Activated CD4-positive, alpha-beta T cell treated with anti-CD3 and anti-CD28 coated beads for 1 hour (primary cell): ENCODE measurements around the gene MYOM3.
"Not testable (repeated sequence)": the region's sequence is repeated elsewhere in the genome, so short reads cannot be mapped to it uniquely, and the experiment has no call there.

Source experiments
- DNase-seq: peaks from one replicate; pipeline ENCODE4 v3.0.0-alpha.2; 2020

Gene MYOM3

DNA sequence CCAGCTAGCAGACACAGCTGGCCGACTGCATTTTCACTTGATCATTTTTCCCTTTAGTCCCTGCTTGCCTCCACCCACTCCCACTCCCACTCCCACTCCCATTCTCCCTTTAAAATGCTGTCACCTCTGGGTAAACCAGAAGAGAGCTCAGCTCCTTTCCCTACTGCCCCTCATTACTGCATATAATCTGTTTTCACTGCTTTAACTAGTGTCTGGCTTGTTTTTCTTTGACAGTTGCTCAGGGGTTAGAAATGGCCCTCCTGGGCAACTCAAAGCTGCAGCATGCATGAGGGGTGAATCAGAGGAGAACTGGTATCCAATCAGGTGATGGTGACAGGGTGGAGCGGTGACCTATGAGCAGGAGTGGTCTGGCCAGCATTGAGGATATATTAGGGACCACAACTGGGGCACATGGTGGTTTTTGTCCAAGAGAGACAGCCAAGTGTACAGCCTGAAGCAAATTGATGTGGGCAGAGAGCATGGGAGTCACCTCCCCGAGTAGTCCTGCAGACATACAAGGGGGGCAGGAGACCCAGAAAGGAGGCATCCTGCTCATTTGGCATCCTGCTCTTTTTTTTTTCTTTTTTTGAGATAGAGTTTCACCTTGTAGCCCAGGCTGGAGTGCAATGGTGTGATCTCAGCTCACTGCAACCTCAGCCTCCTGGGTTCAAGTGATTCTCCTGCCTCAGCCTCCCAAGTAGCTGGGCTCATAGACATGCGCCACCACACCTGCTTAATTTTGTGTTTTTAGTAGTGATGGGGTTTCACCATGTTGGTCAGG, 89.2 kb downstream of the MYOM3 start:
- DNase-seq: no peak

DNA sequence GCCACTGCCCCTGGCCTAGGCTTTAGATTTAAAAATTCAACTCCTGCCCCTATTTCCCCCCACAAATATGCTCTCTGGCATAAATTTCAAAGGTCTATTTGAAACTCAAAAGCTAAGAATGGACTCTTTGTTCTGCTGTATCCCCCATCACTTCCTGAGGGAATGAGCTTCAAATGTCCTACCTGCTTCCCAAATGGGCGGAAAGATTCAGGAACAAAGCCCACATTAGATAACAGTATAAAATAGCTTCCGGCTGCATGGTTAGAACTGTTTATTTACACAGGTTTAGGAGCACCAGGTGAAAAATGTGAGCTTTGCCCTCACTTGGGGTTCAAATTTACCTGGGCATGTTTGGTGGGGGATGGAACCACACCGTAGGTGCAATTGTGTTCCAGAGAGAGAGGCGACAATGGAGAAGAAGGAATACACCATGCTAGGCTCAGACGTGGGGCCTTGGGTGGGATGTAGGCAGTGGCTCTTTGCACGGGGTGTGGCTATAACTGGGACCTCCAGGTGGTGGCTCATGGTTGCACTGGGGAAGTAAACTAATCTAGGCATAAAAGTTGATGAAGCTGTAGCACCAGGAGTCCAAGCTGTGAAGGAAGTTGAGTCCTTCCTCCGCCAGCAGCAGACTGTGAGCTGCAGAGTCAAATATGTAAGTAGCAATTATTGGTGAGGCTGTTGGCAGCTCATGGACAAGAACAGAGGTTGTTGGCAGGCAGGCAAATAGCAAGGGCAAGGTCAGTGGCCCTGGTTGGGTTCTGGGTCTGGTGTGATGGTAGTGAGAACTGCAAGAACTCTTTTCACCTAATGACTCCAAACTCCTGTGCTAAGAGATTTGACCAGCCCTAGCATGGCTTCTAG, 90.3 kb downstream of the MYOM3 start:
- DNase-seq: no peak

DNA sequence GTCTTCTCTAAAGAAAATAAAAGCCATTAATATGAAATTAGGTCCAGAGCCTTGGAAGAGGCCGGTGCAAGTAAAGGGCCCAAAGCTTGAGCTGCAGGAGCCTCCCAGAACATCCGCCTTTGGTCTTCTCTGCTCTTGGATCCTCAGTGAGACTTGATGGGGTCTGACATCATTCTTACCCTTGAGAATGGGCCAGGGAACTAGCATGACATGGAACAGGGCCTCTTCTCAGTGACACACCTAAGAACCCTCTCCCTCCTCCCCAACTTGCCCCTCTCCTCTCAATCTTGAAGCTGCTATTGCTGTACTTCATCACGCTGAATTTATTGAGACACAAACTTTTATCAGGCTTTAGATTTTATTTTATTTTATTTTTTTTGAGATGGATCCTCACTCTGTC, 91.5 kb downstream of the MYOM3 start:
- DNase-seq: no peak

DNA sequence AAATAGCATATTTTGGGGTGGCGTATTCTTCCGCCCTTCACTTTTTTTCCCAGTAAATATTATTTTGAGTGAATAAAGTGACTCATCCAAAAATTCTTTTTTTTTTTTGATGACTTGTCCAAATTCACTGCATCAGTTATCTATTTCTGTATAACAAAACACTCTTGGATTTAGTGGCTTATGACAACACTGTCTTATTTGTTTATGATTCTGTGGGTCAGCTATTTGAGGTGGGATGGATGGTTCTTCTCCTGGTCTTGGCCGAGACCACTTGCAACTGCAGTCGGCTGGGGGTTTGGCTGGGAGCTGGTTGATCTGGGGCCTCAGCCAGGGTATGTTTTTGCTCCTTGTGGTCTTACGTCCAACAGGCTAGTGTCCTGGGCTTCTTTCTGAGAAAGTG, 91.9 kb downstream of the MYOM3 start:
- no peak for DNase-seq

DNA sequence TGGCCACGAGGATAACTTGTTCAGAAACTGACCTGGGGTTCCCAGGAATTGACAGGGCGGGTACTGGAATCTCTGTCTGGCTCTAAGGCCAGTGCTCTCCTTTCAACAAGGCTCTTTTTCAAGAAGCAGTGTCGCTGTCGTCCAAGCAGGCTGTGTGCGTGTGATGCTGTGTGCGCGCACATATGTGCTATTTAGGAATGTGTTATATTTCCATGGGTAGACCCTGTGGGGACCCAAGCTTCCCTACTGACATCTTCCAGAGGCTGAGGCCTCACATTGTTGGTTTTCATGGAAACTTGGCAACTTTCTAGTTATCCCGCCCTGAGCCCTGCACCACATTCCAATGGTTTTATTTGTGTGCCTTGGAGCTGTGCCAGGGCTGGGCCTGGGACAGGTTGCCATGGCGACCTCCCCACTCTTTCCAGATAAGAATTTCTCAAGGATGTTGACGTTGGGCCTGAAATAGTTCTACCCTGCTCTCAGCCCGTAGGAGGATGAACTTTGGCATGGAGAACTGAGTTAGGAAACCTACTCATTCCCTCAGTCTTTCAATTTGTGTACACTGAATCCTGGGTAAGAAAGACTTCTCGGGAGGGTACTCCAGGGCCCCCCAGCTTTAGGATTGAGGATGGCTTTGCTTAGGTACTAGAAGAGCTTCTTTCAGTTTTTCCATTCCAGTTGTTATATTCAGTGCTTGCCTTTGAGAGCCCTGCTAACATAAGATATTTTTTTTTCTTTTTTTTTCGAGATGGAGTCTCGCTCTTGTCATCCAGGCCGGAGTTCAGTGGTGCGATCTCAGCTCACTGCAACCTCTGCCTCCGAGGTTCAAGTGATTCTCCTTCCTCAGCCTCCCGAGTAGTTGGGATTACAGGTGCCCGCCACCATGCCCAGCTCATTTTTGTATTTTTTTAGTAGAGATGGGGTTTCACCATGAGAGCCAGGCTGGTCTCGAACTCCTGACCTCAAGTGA, 93.0 kb downstream of the MYOM3 start:
- DNase-seq: no peak

DNA sequence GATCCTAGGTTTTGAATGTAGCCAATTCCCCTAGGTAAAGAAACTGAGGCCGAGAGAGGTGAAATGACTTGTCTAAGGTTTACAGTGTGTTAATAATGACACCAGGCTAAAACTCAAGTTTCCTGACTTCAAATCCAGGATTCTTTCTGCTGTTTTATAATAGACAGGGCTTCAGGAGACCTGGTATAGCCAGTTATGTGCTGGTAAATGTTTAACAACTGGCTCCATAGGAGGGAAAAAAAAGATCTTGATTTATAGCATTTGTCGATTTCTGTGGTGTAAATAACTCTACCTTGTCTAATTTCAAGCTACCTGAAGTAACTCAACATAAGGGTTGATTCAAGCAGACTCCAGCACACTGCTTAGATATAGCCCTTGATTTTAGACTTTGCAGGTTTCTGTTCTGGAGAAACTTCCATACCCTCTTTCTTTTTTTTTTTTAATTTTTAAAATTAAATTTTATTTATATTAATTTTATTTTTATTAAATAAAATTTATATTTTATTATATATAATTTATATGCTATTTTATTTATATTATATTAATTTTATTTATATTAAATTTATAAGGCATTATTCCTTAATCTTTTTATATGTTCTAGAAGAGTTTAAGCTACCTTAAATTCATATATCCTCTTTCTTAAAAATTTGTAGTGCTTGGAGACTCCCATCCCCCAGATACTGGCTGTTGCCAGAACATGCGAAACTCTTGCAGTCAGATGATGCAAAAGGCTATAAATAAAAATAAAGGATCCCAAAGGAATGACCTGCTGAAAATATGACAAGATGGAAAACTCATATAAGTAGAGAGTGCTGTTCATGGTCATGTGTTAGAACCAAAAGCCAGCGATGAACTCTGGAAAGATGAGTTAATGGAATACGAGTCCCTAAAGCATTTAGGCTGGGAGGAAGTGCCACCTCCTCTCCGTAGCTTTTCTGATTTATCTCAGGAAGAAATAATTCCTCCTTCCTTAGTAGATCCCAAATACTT, 96.4 kb downstream of the MYOM3 start:
- no peak for DNase-seq

DNA sequence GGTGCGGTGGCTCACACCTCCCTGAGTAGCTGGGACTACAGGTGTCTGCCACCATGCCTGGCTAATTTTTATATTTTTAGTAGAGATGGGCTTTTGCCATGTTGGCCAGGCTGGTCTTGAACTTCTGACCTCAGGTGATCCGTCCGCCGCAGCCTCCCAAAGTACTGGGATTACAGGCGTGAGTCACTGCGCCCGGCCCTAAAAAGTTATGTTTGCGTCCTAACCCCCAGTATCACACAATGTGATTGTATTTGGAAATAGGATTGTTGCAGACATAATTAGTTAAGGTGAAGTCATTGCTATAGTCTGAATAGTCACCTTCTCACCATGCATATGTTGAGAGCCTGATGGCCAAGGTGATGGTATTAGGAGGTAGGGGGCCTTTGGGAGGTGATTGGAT, 99.1 kb downstream of the MYOM3 start:
- DNase-seq: not testable (repeated sequence)

DNA sequence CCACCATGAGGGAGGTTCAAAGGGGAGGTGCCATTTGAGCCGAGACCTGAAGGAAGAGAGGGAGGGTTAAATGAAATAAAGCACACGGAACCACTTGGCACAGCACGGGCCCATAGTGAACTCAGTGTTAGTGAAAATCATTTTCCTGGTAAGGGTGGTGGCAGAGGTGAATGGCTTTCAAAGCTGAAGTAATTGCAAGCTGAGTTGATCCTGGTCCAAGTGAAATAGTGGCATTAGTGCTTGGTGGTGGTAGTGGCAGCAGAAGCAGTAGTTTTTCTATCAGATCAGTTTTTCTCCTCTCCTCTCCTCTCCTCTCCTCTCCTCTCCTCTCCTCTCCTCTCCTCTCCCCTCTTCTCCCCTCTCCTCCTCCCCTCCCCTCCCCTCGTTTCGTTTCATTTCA, 101.3 kb downstream of the MYOM3 start:
- no peak for DNase-seq

DNA sequence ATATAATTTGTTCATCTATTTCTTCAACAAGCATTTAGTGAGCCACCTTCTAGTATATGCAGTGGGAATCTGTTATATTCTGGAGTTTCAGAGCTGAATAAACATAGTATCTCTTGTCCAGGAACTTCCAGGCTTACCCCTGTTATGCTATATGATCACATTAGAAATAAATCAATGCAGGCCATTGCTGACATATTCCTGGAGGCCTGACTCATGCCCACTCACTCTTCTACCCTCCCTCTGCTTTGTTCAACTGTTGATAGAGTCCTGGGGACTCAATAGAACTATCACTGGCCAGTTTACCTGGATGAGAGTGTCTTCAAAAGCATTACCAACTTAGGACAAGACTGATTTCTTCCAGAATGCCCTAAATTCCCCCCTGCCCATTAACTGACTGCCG, 102.5 kb downstream of the MYOM3 start:
- DNase-seq: no peak

DNA sequence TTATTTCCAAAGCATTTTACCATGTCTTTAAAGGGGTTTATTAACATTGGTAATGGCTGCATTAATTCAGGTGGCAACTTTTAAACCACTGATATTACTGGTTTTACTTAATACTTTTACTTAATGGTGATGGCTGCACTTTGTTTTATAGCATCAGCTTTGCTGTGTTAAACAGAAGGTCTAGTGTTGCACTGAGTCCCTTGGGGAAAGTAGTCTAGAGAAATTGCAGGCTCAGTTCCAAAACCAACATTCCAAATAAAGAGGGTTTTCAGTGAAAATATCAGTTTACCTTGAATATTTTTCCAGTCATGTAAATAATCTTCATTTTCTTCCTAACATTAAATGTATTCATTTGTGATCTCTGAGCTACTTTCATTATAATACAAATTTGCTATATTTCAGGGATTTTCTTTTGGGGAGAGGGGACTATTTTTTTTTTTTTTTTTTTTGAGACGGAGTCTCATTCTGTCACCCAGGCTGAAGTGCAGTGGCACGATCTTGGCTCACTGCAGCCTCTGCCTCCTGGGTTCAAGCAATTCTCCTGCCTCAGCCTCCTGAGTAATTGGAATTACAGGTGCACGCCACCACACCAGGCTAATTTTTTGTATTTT, 103.3 kb downstream of the MYOM3 start:
- DNase-seq: not testable (repeated sequence)

DNA sequence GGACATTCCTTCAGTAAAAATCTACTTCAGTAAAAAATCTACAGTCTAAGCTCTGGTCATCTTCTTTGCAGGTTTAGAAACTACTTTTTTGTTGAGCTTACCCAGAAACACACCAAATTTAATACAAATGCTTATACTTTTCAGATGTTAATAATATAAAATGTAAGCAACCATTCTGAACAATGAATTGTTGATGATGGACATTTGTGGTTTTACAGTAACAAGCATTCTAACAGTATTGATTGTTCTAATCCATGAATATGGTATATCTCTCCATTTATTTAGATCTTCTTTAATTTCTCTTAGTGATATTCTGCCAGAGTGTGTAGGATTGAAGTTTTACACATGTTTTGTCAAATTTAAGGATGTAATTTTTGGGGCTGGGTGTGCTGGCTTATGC, 104.9 kb downstream of the MYOM3 start:
- DNase-seq: no peak
